ENCODE data around the gene SERP1.

The SERP1 gene

DNA sequence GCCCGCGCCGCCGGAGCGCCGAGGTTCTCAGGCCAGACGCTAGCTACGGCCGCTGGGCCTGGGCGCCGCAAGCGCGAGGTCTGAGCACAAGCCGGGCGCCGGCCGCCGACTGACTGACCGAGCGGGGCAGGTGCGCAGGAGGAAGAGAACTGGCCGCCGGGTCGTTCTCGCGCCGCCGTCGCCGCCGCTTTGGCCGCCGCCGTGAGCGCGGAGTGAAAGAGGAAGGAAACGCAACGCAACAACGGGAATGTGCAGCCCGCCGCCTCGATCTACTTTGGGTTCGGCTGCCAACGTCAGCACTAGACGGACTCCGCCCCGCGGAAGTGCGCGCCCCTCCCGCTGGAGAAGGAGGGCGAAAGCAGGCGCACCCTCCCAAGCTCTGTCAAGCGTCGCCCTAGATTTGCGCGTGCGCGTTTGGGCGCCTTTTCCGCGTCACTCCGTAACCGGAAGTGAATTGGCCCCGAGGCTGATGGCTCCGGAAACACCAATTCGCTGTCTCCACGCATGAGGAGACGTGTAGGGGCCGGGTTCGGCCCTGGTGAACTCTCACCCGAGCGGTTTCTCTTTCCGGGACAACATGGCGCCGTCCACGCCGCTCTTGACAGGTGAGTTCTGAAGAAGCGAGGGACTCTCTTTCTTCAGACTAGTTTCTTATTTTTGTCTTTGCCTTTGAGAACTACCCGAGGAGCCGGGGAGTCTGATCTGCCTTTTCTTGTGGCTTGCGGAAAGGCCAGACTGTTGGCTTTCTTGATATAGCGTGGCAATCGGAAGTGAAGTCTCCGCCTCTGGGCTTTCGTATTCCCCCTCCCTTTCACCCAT lies at the start of gene SERP1, which contains the start of gene EIF2A:
Gene SERP1 (minus strand): TSS at position 271 of the 819 bp plus-strand sequence. CDS start 361 bp downstream, outside the sequence.
Gene EIF2A (plus strand): TSS at position 562 of the 819 bp plus-strand sequence. CDS start 16 bp downstream, at position 578.
- in situ Hi-C loops (cut with MboI; ENCODE audit: low sequenced_read_pairs), result no loop called here

GRCh38 chr3:150594150-150594549 lies 47.9 kb upstream of the SERP1 start:
- in situ Hi-C loops (cut with MboI; ENCODE audit: low sequenced_read_pairs), result no loop called here

DNA sequence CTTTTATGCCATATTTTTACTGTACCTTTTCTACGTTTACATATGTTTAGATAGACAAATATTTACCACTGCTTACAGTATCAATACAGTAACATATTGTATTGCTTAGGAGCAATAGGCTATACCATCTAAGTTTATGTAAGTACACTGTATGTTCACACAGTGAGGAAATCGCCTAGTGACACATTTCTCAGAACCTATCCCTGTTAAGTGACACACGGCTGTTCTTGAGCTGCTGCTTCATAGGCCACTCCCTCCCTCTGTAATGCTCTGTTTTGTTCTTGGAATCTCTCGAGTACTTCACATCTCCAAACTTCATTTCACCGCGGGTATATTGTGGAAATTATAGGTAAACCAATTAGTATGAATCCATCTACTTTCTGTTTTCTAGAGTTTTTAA lies 43.5 kb upstream of the SERP1 start:
- in situ Hi-C loops (cut with MboI; ENCODE audit: low sequenced_read_pairs), result no loop called here

DNA sequence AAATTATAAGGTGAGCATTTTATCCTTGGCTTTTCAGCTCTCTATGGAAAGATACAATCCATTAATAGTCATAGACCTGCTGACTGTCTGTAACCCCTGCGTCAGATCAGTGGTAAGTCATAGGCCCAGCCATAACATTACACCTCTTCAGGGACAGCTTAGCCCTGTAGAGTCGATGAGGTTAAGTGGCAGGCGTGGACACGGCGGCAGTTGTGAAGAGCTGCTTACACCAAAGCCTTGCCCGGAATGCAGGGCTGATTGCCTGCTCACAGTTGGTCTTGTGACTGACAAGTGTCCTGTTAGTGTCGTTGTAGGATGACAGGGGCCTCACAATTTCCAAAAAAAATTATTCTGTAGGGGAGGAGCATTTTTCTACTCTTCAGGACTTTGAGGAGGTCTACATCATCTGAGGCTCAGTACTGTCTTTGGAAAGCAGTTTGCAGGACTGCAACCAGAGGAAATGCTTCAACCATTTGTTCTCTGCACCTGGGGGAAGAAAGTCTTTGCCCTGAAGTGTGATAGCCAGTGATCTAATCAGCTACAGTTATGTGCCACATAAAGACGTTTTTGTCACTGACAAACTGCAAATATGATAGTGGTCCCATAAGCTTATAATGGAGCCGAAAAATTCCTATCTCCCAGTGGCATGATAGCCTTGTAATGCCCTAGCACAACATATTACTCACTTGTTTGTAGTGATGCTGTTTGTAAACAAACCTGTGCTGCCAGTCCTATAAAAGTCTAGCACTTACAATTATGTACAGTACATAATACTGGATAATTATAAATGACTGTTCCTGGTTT lies 41.9 kb upstream of the SERP1 start:
- in situ Hi-C loops (cut with MboI; ENCODE audit: low sequenced_read_pairs), result no loop called here

DNA sequence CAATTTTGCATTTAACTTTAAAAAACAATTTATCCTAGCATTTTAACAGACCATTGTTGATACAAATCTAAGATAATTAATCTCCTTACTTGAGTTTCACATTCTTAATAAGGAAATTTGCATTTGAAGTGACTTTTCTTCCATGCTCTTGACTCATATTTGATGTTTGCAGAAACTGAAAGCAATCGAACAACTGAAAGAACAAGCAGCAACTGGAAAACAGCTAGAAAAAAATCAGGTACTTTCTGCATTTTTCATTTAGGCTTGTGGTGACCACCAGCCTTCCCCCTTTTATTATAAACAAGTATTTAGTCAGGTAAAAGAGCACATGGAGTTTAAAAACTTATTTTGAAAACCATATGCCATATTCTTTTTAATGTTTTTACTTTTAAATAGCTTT lies 36.7 kb upstream of the SERP1 start:
- in situ Hi-C loops (cut with MboI; ENCODE audit: low sequenced_read_pairs), result no loop called here

DNA sequence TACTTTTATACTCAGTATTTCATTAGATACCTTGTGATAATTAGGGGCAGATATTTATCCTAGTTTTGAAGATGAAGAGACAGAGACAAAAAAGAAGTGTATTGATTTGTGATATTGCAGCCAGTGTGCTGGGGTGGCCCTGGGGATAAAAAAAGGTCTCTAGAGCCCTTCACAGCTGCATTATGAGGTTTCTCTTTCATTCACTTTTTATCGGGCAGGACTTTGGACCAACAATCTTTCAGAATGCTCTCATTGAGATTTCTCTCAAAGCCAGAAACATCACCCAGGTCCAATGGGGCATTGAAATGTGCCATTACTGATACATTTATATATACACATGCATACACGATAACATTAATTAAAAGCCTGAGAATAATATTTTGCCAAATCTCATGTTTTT lies 36.3 kb upstream of the SERP1 start:
- in situ Hi-C loops (cut with MboI; ENCODE audit: low sequenced_read_pairs), result no loop called here

- in situ Hi-C loops (cut with MboI; ENCODE audit: low sequenced_read_pairs), result no loop called here
Observed at GRCh38 chr3:150581174-150581573, 34.9 kb upstream of the SERP1 start.

DNA sequence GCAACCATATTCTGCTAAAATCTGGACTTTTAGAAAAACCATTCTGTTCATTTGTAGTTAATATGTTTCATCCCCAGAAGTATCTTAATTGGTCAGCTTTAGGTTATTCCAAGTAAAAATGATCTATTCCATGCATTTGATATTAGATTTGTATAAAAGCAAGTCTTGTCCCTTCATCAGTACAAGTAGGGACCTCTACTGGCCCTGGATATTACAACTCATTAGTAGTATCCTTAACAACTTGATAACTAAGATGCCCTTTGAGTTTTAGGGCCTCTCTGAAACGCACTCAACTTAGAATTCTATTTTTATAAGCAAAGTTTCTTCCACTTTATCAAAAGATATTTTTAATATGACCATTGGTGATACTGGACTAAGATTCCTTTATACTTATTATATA lies 31.6 kb upstream of the SERP1 start:
- in situ Hi-C loops (cut with MboI; ENCODE audit: low sequenced_read_pairs), result no loop called here

DNA sequence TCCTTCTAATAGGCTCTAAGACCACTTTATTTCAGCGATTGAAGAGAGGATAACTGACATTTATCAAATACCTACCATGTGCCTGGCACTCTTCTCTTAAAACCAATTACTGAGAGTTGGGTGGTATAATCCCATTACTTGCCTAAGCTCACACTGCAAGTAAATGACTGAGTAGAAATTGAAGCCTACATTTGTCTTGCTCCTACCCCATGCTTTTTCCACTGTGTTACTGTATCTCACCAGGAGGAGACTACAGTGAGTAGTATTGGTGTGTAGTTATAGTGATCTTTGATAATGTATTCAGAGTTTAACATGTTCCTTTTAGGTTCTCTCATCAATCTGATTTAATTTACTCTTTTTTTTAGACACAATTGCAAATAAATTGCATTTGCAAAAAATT lies 21.0 kb upstream of the SERP1 start:
- in situ Hi-C loops (cut with MboI; ENCODE audit: low sequenced_read_pairs), result no loop called here

DNA sequence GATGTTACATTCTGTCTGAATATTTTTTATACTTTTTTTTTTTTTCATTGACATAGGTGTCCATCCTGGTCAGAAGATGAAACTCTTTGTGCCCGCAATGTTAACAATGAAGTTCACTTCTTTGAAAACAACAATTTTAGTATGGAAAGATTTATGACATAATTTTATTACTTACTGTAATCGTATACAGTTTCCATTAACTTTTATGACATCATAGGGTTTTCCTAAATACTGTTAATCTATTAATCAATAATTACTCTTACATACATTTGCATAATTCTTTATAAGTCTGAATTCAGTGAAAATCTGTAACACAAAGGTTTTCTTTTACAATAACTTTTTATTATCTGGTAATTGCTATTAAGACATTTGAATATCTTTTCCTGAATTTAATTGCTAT lies 17.9 kb upstream of the SERP1 start:
- in situ Hi-C loops (cut with MboI; ENCODE audit: low sequenced_read_pairs), result no loop called here

GRCh38 chr3:150557725-150558124 lies 11.4 kb upstream of the SERP1 start:
- in situ Hi-C loops (cut with MboI; ENCODE audit: low sequenced_read_pairs), result no loop called here

DNA sequence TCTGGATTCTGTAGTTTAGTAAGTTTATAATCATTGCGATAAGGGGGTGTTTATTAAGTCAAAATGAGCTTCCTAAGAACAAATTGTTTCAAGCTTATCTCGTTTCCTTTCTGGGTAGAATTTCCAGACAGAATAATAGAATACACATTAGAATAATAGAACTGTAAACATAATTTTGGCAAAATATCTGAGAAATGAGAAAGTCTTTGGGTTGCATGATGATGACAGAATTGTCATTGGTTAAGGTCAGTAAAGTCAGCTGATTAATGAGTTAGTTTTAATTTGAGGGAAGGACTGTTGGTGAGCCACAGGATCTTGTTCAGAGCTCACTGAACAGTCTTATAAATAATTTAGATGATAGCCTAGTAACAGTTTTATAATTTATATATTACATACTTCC lies 10.5 kb upstream of the SERP1 start:
- in situ Hi-C loops (cut with MboI; ENCODE audit: low sequenced_read_pairs), result no loop called here

GRCh38 chr3:150555859-150556436 lies 9.7 kb upstream of the SERP1 start:
- in situ Hi-C loops (cut with MboI; ENCODE audit: low sequenced_read_pairs), result no loop called here

- in situ Hi-C loops (cut with MboI; ENCODE audit: low sequenced_read_pairs), result no loop called here
Observed at GRCh38 chr3:150547045-150547741, 897 bp upstream of the SERP1 start.

DNA sequence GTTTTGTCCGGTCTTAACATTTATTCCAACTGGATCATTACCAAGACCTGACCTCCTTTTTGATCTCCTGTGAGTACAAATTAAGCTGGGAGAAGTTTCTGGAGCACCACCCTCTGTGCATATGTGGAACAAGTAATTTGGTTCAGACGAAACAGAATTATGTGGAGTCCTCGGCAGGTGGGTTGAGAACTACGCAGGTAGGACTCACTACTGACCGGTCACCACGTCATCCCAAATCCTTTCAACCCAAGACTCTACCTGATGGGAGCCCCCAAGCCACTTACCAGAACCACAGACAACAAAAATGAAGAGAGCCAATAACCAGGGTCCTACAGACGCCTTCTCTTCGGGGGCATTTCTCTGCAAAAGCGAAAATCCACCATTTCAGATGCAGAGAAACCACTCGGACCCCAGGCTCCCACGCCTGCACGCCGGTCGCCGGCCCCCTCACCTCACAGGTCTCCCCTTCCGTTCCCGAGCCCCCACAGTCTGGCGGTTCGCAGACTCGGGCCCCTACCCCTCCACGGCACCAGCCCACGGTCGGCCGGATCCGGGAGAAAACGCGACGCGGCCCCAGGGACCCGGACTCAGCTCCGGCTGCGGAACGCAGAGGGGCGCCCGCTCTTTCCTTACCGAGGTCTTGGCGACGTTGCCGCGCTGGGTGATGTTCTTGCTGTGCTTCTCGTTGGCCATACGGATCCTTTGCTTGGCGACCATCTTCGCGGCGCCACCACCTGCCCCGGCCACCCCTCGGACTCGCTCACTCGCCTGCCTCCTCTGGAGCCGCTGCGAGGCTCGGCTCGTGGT lies 674 bp downstream of the SERP1 start:
- in situ Hi-C loops (cut with MboI; ENCODE audit: low sequenced_read_pairs), result no loop called here

- in situ Hi-C loops (cut with MboI; ENCODE audit: low sequenced_read_pairs), result no loop called here
Observed at GRCh38 chr3:150544726-150545125, 1.6 kb downstream of the SERP1 start.

- in situ Hi-C loops (cut with MboI; ENCODE audit: low sequenced_read_pairs), result no loop called here
Observed at GRCh38 chr3:150544041-150544440, 2.3 kb downstream of the SERP1 start.

- in situ Hi-C loops (cut with MboI; ENCODE audit: low sequenced_read_pairs), result no loop called here
Observed at GRCh38 chr3:150543531-150543930, 2.8 kb downstream of the SERP1 start.

GRCh38 chr3:150543128-150543527 lies 3.2 kb downstream of the SERP1 start:
- in situ Hi-C loops (cut with MboI; ENCODE audit: low sequenced_read_pairs), result no loop called here

- in situ Hi-C loops (cut with MboI; ENCODE audit: low sequenced_read_pairs), result no loop called here
Observed at GRCh38 chr3:150540991-150541390, 5.3 kb downstream of the SERP1 start.
